ENCODE measurements around the gene WIPI1. TPM values are rescaled to one million over a fixed set of nuclear protein-coding genes. Genes with fewer than 3 reads are reported as not detected.

The WIPI1 gene
- total RNA-seq, 2 donors from 2014 or later, result 54.2 to 58.3 TPM

- TF ChIP-seq CTCF (IDR thresholded peaks at IDR 0.05), result no peak
- no peak for DNase-seq (ENCODE audit: low spot score)
- no peak for ATAC-seq (ENCODE audit: insufficient number of reproducible peaks, low FRiP score, low read depth)
- Histone ChIP-seq H3K27ac (no peak overlapping the region), H3K4me3 (no peak overlapping the region), H3K36me3 (no peaks in the 10 kb centered on the region), H3K27me3 (replicated peaks; ENCODE audit: insufficient read depth) (no peaks in the 10 kb centered on the region), H3K9me3 (no peaks in the 10 kb centered on the region), H3K4me1 (ENCODE audit: control insufficient read depth in 1 of 2, low read depth in 2 of 2) (no peaks in the 10 kb centered on the region)
Observed at GRCh38 chr17:68396226-68397107, 60.8 kb downstream of the WIPI1 start.

- no peaks in the 10 kb centered on the region for H3K36me3 ChIP-seq
- no peaks in the 10 kb centered on the region for H3K9me3 ChIP-seq
- no peak overlapping the region for H3K4me3 ChIP-seq
- TF ChIP-seq CTCF (IDR thresholded peaks at IDR 0.05), result no peak
- DNase-seq (ENCODE audit: low spot score), result no peak
- H3K27ac ChIP-seq, result no peak overlapping the region
- no peaks in the 10 kb centered on the region for H3K27me3 ChIP-seq (replicated peaks; ENCODE audit: insufficient read depth)
- no peaks in the 10 kb centered on the region for H3K4me1 ChIP-seq (ENCODE audit: control insufficient read depth in 1 of 2, low read depth in 2 of 2)
- ATAC-seq (ENCODE audit: insufficient number of reproducible peaks, low FRiP score, low read depth), result no peak
Observed at GRCh38 chr17:68394608-68395331, 62.5 kb downstream of the WIPI1 start.

- Histone ChIP-seq H3K4me3 (peak overlapping the region; percentile 31), H3K36me3 (no peaks in the 10 kb centered on the region), H3K27me3 (replicated peaks; ENCODE audit: insufficient read depth) (no peaks in the 10 kb centered on the region), H3K9me3 (no peaks in the 10 kb centered on the region), H3K27ac (peak overlapping the region in 1 of 2 donors; percentile 22), H3K4me1 (ENCODE audit: control insufficient read depth in 1 of 2, low read depth in 2 of 2) (no peaks in the 10 kb centered on the region)
- ATAC-seq (ENCODE audit: insufficient number of reproducible peaks, low FRiP score, low read depth), result no peak
- DNase-seq (ENCODE audit: low spot score), result no peak
- no peak for TF ChIP-seq CTCF (IDR thresholded peaks at IDR 0.05)
Observed at GRCh38 chr17:68391561-68392268, 65.6 kb downstream of the WIPI1 start.

- no peak for ATAC-seq (ENCODE audit: insufficient number of reproducible peaks, low FRiP score, low read depth)
- TF ChIP-seq CTCF (IDR thresholded peaks at IDR 0.05), result no peak
- Histone ChIP-seq H3K27ac (peak overlapping the region in 1 of 2 donors; percentile 22), H3K4me3 (peak overlapping the region; percentile 31), H3K4me1 (ENCODE audit: control insufficient read depth in 1 of 2, low read depth in 2 of 2) (peaks cover 3 to 6% of the 10 kb centered on the region in 2 donors), H3K27me3 (replicated peaks; ENCODE audit: insufficient read depth) (no peaks in the 10 kb centered on the region), H3K36me3 (no peaks in the 10 kb centered on the region), H3K9me3 (no peaks in the 10 kb centered on the region)
- DNase-seq (ENCODE audit: low spot score), result no peak
Observed at GRCh38 chr17:68390888-68391545, 66.3 kb downstream of the WIPI1 start.
